ENCODE results near the gene PACSIN2. TPM values are rescaled to one million over a fixed set of nuclear protein-coding genes. Genes with fewer than 3 reads are reported as not detected.

Gene PACSIN2
- total and polyA plus RNA-seq, 2 experiments from 2014 or later: 23.5 to 57.3 TPM

DNA sequence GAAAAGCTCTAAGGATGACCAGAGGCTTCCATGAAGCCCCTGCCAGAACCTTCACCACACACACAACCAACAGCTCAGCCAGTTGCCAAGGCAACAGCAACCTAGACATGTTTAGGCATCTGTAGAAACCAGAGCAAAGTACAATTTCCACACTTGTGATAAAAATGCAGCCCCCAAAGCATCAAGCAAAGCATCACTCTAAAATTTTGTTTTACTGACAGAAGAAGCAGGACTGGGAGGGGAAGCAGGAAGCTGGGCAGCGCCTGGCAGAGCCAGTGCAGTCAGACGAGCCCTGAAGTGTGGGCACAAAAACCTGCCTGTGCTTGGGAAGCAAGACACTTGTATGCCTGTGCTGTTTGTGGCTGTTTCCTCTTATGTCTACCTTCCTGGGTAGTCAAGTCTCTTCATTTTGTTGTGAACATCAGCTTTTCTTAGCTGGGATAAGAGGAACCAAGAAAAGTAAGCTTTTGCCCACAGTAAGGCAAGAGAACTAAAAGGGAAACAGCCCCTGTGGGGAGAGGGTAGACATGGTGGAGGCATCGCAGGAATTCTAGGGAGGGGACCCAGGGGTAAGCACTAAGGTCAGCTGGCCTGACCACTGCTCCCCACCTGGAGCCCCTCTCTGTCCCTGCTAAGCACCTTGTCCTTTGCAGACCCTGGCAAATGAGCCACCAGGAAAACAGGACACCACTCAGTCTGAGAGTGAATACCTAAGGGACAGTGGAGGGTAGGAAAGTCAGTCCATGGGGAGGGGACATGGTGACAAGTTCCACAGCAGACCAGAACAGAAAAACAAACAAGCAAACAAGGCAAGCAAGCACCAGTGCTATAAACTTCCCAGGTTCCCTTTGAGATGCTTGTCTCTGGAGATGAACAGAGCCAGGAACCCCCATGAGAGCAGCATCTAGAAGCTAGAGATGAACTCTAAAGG is 13.4 kb downstream of the PACSIN2 start:
- TF ChIP-seq, protein P1, sequence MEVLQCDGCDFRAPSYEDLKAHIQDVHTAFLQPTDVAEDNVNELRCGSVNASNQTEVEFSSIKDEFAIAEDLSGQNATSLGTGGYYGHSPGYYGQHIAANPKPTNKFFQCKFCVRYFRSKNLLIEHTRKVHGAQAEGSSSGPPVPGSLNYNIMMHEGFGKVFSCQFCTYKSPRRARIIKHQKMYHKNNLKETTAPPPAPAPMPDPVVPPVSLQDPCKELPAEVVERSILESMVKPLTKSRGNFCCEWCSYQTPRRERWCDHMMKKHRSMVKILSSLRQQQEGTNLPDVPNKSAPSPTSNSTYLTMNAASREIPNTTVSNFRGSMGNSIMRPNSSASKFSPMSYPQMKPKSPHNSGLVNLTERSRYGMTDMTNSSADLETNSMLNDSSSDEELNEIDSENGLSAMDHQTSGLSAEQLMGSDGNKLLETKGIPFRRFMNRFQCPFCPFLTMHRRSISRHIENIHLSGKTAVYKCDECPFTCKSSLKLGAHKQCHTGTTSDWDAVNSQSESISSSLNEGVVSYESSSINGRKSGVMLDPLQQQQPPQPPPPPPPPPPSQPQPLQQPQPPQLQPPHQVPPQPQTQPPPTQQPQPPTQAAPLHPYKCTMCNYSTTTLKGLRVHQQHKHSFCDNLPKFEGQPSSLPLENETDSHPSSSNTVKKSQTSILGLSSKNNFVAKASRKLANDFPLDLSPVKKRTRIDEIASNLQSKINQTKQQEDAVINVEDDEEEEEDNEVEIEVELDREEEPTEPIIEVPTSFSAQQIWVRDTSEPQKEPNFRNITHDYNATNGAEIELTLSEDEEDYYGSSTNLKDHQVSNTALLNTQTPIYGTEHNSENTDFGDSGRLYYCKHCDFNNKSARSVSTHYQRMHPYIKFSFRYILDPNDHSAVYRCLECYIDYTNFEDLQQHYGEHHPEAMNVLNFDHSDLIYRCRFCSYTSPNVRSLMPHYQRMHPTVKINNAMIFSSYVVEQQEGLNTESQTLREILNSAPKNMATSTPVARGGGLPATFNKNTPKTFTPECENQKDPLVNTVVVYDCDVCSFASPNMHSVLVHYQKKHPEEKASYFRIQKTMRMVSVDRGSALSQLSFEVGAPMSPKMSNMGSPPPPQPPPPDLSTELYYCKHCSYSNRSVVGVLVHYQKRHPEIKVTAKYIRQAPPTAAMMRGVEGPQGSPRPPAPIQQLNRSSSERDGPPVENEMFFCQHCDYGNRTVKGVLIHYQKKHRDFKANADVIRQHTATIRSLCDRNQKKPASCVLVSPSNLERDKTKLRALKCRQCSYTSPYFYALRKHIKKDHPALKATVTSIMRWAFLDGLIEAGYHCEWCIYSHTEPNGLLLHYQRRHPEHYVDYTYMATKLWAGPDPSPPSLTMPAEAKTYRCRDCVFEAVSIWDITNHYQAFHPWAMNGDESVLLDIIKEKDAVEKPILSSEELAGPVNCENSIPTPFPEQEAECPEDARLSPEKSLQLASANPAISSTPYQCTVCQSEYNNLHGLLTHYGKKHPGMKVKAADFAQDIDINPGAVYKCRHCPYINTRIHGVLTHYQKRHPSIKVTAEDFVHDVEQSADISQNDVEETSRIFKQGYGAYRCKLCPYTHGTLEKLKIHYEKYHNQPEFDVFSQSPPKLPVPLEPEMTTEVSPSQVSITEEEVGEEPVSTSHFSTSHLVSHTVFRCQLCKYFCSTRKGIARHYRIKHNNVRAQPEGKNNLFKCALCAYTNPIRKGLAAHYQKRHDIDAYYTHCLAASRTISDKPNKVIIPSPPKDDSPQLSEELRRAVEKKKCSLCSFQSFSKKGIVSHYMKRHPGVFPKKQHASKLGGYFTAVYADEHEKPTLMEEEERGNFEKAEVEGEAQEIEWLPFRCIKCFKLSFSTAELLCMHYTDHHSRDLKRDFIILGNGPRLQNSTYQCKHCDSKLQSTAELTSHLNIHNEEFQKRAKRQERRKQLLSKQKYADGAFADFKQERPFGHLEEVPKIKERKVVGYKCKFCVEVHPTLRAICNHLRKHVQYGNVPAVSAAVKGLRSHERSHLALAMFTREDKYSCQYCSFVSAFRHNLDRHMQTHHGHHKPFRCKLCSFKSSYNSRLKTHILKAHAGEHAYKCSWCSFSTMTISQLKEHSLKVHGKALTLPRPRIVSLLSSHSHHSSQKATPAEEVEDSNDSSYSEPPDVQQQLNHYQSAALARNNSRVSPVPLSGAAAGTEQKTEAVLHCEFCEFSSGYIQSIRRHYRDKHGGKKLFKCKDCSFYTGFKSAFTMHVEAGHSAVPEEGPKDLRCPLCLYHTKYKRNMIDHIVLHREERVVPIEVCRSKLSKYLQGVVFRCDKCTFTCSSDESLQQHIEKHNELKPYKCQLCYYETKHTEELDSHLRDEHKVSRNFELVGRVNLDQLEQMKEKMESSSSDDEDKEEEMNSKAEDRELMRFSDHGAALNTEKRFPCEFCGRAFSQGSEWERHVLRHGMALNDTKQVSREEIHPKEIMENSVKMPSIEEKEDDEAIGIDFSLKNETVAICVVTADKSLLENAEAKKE (CRISPR knock-in tag; IDR thresholded peaks at IDR 0.05): no peak
- TF ChIP-seq JUNB (IDR thresholded peaks at IDR 0.05; ENCODE audit: unreplicated experiment) (no peak), NANOG (IDR thresholded peaks at IDR 0.05; ENCODE audit: borderline replicate concordance) (no peak), ZNF114 (CRISPR knock-in tag; IDR thresholded peaks at IDR 0.05) (no peak), EZH2 (IDR thresholded peaks at IDR 0.05; ENCODE audit: low read depth, unreplicated experiment) (no peak), POLR2AphosphoS5 (IDR thresholded peaks at IDR 0.05; ENCODE audit: low read depth) (no peak), ZNF331 (CRISPR knock-in tag; IDR thresholded peaks at IDR 0.05; ENCODE audit: low read depth) (no peak), CREB1 (CRISPR knock-in tag; IDR thresholded peaks at IDR 0.05; ENCODE audit: low read depth) (no peak), STAT1 (IDR thresholded peaks at IDR 0.05; ENCODE audit: unreplicated experiment) (no peak), EZH2phosphoT487 (IDR thresholded peaks at IDR 0.05; ENCODE audit: unreplicated experiment) (no peak)
- TF ChIP-seq, protein P2, sequence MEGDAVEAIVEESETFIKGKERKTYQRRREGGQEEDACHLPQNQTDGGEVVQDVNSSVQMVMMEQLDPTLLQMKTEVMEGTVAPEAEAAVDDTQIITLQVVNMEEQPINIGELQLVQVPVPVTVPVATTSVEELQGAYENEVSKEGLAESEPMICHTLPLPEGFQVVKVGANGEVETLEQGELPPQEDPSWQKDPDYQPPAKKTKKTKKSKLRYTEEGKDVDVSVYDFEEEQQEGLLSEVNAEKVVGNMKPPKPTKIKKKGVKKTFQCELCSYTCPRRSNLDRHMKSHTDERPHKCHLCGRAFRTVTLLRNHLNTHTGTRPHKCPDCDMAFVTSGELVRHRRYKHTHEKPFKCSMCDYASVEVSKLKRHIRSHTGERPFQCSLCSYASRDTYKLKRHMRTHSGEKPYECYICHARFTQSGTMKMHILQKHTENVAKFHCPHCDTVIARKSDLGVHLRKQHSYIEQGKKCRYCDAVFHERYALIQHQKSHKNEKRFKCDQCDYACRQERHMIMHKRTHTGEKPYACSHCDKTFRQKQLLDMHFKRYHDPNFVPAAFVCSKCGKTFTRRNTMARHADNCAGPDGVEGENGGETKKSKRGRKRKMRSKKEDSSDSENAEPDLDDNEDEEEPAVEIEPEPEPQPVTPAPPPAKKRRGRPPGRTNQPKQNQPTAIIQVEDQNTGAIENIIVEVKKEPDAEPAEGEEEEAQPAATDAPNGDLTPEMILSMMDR (conservative IDR thresholded peaks at IDR 0.05; ENCODE audit: low read depth in 2 of 2): no peak
- TF ChIP-seq, protein P3, sequence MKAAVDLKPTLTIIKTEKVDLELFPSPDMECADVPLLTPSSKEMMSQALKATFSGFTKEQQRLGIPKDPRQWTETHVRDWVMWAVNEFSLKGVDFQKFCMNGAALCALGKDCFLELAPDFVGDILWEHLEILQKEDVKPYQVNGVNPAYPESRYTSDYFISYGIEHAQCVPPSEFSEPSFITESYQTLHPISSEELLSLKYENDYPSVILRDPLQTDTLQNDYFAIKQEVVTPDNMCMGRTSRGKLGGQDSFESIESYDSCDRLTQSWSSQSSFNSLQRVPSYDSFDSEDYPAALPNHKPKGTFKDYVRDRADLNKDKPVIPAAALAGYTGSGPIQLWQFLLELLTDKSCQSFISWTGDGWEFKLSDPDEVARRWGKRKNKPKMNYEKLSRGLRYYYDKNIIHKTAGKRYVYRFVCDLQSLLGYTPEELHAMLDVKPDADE (IDR thresholded peaks at IDR 0.05): no peak
- TF ChIP-seq, protein P4, sequence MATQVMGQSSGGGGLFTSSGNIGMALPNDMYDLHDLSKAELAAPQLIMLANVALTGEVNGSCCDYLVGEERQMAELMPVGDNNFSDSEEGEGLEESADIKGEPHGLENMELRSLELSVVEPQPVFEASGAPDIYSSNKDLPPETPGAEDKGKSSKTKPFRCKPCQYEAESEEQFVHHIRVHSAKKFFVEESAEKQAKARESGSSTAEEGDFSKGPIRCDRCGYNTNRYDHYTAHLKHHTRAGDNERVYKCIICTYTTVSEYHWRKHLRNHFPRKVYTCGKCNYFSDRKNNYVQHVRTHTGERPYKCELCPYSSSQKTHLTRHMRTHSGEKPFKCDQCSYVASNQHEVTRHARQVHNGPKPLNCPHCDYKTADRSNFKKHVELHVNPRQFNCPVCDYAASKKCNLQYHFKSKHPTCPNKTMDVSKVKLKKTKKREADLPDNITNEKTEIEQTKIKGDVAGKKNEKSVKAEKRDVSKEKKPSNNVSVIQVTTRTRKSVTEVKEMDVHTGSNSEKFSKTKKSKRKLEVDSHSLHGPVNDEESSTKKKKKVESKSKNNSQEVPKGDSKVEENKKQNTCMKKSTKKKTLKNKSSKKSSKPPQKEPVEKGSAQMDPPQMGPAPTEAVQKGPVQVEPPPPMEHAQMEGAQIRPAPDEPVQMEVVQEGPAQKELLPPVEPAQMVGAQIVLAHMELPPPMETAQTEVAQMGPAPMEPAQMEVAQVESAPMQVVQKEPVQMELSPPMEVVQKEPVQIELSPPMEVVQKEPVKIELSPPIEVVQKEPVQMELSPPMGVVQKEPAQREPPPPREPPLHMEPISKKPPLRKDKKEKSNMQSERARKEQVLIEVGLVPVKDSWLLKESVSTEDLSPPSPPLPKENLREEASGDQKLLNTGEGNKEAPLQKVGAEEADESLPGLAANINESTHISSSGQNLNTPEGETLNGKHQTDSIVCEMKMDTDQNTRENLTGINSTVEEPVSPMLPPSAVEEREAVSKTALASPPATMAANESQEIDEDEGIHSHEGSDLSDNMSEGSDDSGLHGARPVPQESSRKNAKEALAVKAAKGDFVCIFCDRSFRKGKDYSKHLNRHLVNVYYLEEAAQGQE (IDR thresholded peaks at IDR 0.05; ENCODE audit: unreplicated experiment): no peak
- Histone ChIP-seq H3F3A (replicated peaks; ENCODE audit: low read depth) (0 out of 2 replicates have a peak, but pooled peaks cover 5% of the 10 kb centered on the region), H3K4me3 (no peak overlapping the region), H3K27ac (ENCODE audit: low read depth) (peak overlapping the region; percentile 14; the same call in 1 of the 2 replicates), H3K9me2 (ENCODE audit: insufficient read depth) (0 out of 2 replicates have a peak, but pooled peaks cover 3% of the 10 kb centered on the region), H2AFZ (no peak overlapping the region), H3K4me2 (peak overlapping the region; percentile 23), H4K20me1 (replicated peaks; ENCODE audit: insufficient read depth) (peaks cover 74% of the 10 kb centered on the region), H3K4me1 (ENCODE audit: insufficient read depth) (peaks cover 67% of the 10 kb centered on the region), H3K36me3 (ENCODE audit: insufficient read depth) (no peaks in the 10 kb centered on the region), H3K79me2 (replicated peaks; ENCODE audit: insufficient read depth) (peaks cover 100% of the 10 kb centered on the region), H3K27me3 (ENCODE audit: insufficient read depth) (no peaks in the 10 kb centered on the region)
- peaks cover 14% of the 10 kb centered on the region for H3K27me3 Mint-ChIP-seq (ENCODE audit: insufficient read depth, low read depth, poor library complexity)
- no peak overlapping the region for H3K4me3 Mint-ChIP-seq
- ATAC-seq (no peak), DNase-seq (ENCODE audit: low spot score) (no peak)
- peaks cover 14% of the 10 kb centered on the region for H3K9me3 Mint-ChIP-seq
- peaks cover 15% of the 10 kb centered on the region for H3K36me3 Mint-ChIP-seq (ENCODE audit: low read depth)
- H3K27ac Mint-ChIP-seq: 0 out of 2 replicates have a peak overlapping the region, but pooled peaks have one; percentile 18
- H3K4me1 Mint-ChIP-seq: peaks cover 66% of the 10 kb centered on the region

Measured in GM23338 (cell line).